Astrocyte of the cerebellum (primary cell): ENCODE results near the gene ARHGAP23.

Experiments
- DNase-seq: peaks from one replicate; pipeline ENCODE4 v3.0.0-alpha.2; 2011; ENCODE audit warnings: low read depth
- H3K4me3 ChIP-seq: 2 replicates; pipeline ENCODE4 v1.5.1; 2011; ENCODE audit warnings: mild to moderate bottlenecking, low read depth, low read length, moderate library complexity
- in situ Hi-C: cut with HindIII; loops from 2 replicates; pipeline ENCODE4 v1.10.0; 2017; ENCODE audit warnings: low sequenced_read_pairs
- TF ChIP-seq, protein P1 (sequence below): IDR thresholded peaks from 2 replicates; pipeline ENCODE4 v1.5.1; 2012; ENCODE audit warnings: low read length, low read depth, moderate library complexity, mild to moderate bottlenecking; ENCODE audit errors: missing control alignments

The ARHGAP23 gene

DNA sequence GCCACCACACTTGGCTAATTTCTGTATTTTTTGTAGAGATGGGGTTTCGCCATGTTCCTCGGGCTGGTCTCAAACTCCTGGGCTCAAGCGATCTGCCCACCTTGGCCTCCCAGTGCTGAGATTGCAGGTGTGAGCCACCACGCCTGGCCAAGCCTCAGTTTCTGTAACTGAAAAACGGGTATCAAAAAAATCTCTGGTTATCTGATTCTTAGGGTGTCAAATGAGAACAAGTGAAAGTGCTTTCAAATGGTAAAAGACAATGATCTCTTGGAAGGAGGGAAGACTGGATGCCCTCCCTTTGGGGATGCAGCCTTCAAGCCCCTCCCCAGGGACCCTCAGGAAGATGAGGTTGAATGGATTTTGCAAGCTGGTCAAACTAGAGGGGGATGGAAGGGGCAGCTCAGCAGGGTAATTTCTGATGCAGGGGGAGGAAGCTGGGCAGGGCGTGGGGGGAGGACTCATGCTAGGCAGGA lies 22.3 kb downstream of the ARHGAP23 start:
- H3K4me3 ChIP-seq, result no peak overlapping the region
- in situ Hi-C loops, result no loop called here

DNA sequence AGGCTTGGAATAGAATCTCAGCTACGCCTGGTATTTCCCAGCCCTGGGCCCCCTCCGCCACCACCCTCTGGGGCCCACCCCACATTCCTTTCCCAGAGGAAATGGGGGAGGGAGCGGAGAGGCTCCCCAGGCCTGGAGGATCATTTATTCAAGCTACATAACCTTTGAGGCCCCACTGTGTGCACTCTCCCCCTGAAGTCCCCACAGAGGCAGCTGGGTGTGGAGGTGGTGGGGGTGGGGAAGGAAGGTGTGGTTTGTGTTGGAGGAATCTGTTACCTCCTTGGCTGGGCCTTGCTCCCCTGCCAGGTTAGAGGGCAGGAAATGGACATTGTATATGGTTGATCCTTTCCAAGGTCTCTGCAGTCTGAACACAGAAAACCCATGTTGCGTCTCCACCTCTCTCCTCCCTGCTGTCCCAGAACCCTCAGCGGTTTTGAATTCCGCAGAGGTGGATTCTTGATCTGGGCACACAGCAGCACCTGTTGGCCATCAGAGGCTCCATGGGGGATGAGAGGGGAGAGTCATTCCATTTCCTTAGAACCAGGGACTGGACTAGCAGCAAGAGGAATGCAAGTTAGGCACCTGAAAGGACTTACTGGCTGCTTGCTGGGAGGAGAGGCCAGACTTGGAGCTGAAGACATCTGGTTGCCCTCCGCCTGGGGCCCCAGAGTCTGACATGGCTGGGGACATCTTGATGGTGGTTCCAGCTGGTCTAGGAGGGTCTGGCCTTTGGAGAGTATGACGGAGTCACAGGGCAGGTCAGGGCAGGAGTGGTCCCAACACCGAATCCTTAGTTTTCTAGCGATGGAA lies 23.0 kb downstream of the ARHGAP23 start:
- TF ChIP-seq, protein P1, sequence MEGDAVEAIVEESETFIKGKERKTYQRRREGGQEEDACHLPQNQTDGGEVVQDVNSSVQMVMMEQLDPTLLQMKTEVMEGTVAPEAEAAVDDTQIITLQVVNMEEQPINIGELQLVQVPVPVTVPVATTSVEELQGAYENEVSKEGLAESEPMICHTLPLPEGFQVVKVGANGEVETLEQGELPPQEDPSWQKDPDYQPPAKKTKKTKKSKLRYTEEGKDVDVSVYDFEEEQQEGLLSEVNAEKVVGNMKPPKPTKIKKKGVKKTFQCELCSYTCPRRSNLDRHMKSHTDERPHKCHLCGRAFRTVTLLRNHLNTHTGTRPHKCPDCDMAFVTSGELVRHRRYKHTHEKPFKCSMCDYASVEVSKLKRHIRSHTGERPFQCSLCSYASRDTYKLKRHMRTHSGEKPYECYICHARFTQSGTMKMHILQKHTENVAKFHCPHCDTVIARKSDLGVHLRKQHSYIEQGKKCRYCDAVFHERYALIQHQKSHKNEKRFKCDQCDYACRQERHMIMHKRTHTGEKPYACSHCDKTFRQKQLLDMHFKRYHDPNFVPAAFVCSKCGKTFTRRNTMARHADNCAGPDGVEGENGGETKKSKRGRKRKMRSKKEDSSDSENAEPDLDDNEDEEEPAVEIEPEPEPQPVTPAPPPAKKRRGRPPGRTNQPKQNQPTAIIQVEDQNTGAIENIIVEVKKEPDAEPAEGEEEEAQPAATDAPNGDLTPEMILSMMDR, result no peak
- H3K4me3 ChIP-seq, result peak overlapping the region; percentile 15
- in situ Hi-C loops, result no loop called here
- DNase-seq, result peak; percentile 31

More for the DNA sequence above, 22.3 kb downstream of the ARHGAP23 start:
- no peak for DNase-seq
- TF ChIP-seq, protein P1, result no peak

DNA sequence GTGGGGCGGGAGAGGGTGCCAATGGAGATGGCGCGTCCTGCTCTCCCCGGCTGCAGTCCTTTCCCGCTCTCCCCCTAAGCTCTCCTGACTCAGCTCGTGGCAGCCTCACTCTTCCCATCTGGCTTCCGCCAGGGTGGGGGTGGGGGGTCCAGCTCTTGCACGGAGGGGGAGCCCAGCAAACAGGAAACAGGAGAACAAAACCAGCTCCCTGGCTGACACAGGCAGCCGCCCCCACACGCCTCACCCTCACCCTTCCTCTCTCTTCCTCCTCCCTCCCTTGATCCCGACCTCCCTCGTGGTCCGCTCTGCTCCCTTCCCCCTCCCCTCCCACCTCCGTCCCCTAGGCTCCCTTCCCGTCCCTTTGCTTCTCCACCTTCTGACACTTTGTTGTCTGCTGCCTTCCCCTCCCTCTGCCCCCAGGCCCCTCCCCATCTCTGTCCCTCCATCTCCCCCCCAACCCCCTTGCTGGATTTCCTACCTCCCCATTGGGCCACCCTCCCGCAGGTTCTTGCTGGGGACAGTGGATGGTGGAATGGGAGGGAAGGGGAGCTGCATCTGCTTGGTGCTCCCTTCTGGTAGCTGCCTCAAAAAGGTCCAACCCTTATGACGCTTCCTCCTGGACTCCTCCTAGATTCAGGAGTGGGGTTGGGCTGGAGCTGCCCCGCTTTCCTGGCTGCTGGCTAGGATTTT lies 23.7 kb downstream of the ARHGAP23 start:
- TF ChIP-seq, protein P1, result no peak
- in situ Hi-C loops, result no loop called here
- peak overlapping the region; percentile 15 for H3K4me3 ChIP-seq
- DNase-seq, result peak; percentile 52

DNA sequence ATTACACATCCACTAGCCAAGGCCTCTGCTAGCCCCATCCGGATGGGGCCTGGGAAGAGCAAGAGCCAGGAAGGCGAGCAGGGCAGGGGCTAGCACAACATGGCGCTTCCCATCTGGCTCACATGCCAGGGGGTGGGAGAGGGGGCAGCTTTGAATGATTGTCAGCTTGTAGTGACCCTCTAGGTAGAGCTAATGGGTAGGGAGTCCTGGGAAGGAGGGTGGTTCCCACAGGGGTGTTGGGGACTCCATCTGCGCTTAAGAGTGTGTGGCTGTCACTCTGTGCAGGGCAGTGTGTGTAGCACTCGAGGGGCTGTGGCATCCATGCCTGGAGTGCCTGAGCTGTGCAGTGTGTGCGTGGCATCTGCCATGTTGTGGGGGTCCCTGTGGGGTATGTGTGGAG lies 24.5 kb downstream of the ARHGAP23 start:
- in situ Hi-C loops, result no loop called here
- no peak for DNase-seq
- no peak overlapping the region for H3K4me3 ChIP-seq
- TF ChIP-seq, protein P1, result no peak

DNA sequence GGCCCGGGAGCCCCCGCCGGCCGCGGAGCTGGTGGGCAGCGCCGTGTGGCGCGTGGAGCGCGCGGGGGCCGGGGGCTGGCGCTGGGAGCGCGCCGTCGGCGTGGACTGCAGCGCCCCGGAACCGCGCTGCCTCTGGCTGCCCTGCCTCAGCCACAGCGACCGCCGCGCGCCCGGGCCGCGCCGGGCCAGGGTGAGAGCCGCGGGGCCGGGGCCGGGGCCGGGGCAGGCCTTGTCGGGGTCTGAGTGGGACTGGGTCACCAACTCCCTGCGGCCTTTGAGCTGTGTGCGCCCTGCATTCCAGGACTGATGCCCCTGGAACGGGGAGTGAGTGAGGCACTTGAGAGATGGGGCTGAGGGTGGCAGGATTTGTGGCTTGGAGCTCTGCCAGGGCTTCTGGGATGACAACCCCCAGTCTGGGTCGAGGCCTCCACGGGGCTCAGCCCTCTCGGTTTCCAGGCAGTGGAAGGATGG lies 25.7 kb downstream of the ARHGAP23 start:
- peak overlapping the region; percentile 55 for H3K4me3 ChIP-seq
- in situ Hi-C loops, result no loop called here
- TF ChIP-seq, protein P1, result no peak
- no peak for DNase-seq

DNA sequence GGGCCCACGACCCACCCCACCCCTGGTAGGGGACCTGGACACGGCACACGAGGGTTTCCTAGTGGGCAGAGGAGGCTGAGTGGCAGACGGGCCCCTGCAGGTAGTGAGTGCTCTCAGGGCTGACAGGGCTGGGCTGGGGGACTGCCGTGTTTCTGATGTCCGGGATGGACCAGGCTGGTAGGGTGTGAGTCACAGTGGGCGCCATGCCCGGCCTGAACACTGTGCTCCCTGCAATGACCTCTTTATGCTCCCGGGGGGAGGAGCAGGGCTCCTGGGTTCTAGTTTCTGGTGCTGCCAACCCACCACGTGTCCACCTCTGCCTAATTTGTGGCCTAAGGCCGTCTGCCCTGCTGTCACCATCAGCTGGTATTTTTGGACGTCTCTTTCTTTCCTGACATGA lies 26.3 kb downstream of the ARHGAP23 start:
- H3K4me3 ChIP-seq, result peak overlapping the region; percentile 55
- in situ Hi-C loops, result no loop called here
- DNase-seq, result peak; percentile 49
- TF ChIP-seq, protein P1, result no peak
